GM19468 (cell line): ENCODE measurements around the gene MFSD2B.

Experiments used
- ATAC-seq: cut with Tn5 transposase; IDR thresholded peaks from one replicate; pipeline ENCODE4 v1.9.1; 2021; ENCODE audit warnings: mild to moderate bottlenecking, moderate library complexity, moderate number of reproducible peaks; ENCODE audit not compliant: unreplicated experiment; ENCODE audit errors: extremely low read depth

The MFSD2B gene

GRCh38 chr2:24049485-24050021 is 39.7 kb downstream of the MFSD2B start, which contains the start of gene FKBP1B:
Gene FKBP1B, plus strand, starts transcription at chr2:24049741. Its CDS starts 109 bp downstream, at chr2:24049850.
- no peak for ATAC-seq

GRCh38 chr2:24050041-24050979 is 40.4 kb downstream of the MFSD2B start:
- ATAC-seq = no peak

- ATAC-seq = no peak
These were observed 41.9 kb downstream of the MFSD2B start for GRCh38 chr2:24051833-24052232.

- ATAC-seq = no peak
These were observed 43.1 kb downstream of the MFSD2B start for GRCh38 chr2:24052951-24053350.

GRCh38 chr2:24054366-24055010 is 44.6 kb downstream of the MFSD2B start:
- no peak for ATAC-seq

- ATAC-seq = no peak
These were observed 45.9 kb downstream of the MFSD2B start for GRCh38 chr2:24055750-24056149.

GRCh38 chr2:24058564-24059271 is 48.8 kb downstream of the MFSD2B start:
- no peak for ATAC-seq

- ATAC-seq = no peak
These were observed 55.5 kb downstream of the MFSD2B start for GRCh38 chr2:24065341-24065740.

- no peak for ATAC-seq
These were observed 62.4 kb downstream of the MFSD2B start for GRCh38 chr2:24072259-24072658.

GRCh38 chr2:24073816-24074215 is 63.9 kb downstream of the MFSD2B start:
- no peak for ATAC-seq

- ATAC-seq = no peak
These were observed 65.4 kb downstream of the MFSD2B start for GRCh38 chr2:24075259-24075658.
